Breast epithelium (tissue), 3 donors: Measurements from ENCODE around the gene CFAP97D1.

Experiments used
- CTCF ChIP-seq, 3 donors: fragments of 450-650 bp; IDR thresholded peaks; one replicate each; pipeline ENCODE4 v1.5.1; 2016 to 2017; ENCODE audit warnings: antibody characterized with exemption in 3 of 3, mild to moderate bottlenecking in 3 of 3, moderate library complexity in 3 of 3
- POLR2A ChIP-seq: fragments of 450-650 bp; IDR thresholded peaks from one replicate; pipeline ENCODE4 v1.6.1; 2016; ENCODE audit warnings: antibody characterized with exemption, mild to moderate bottlenecking, moderate library complexity
- POLR2AphosphoS5 ChIP-seq, 3 donors: sonication (generic); formaldehyde crosslinking; IDR thresholded peaks; one replicate each; pipeline ENCODE4 v1.6.1; 2017; ENCODE audit warnings: antibody characterized with exemption in 3 of 3

- TF ChIP-seq CTCF (IDR thresholded peaks at IDR 0.05), result no peak
- TF ChIP-seq POLR2A, result no peak
- TF ChIP-seq POLR2AphosphoS5 (IDR thresholded peaks at IDR 0.05), result no peak
Observed at GRCh38 chr17:43826206-43826605, 46.0 kb downstream of the CFAP97D1 start.
